ENCODE data around the gene CTU2. TPM values are rescaled to one million over a fixed set of nuclear protein-coding genes. Genes with fewer than 3 reads are reported as not detected.

The CTU2 gene
- total and polyA plus RNA-seq, 10 of the 15 experiments (the other 5 are each of a cell fraction or from before 2014, with no cell fraction given) = 0.32 to 44.5 (median 18.2) TPM

DNA sequence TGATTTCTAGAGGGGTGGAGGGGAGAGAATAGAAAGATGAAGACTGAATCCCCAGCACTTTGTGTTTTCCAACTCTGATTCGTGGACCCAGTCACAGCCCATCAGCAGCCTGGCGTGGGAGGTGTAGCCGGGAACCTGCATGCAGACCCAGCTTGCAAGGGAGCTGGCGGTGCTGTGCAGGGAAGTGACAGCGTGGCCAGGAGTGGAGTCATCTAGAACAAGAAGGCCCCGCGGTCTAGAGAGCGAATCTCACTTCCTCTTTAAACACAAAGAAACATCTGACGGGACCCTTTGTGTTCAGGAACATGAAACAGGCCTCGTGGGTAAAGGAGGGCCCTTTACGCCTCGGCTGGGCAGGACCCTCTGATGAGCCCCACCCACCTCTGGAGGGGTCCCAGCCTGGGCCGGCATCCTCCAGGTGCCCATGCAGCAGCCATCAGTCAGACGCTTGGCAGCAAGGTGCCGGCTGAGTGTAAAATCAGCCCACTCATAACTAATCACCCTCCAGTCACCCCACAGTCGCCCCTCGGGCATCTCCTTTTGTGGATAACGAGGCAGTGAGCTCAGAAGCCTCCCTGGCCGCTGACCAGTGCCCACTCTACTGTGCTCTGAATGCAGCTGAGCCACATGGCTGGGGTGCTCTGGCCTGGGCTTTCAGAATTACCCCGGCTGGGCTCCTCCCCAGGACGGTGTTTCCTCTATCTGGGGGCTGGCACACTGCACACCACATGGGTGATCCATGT, 24.4 kb upstream of the CTU2 start (continued):
- no peak for TF ChIP-seq RB1 (IDR thresholded peaks at IDR 0.05; ENCODE audit: borderline replicate concordance)
- 0 out of 2 replicates have a peak, but pooled peaks have one; percentile 31 for TF ChIP-seq JUND (IDR thresholded peaks at IDR 0.05; ENCODE audit: low read depth, low read length)
- peak; percentile 21; the same call in 1 of the 2 replicates for TF ChIP-seq CHD4 (IDR thresholded peaks at IDR 0.05)
- peak; percentile 81 for TF ChIP-seq MTA2 (IDR thresholded peaks at IDR 0.05; ENCODE audit: low read depth)
- TF ChIP-seq FOXK2 (IDR thresholded peaks at IDR 0.05) = peak; percentile 62
- peak; percentile 65 to 67; a peak in 3 of 4 replicates for TF ChIP-seq BHLHE40 (IDR thresholded peaks at IDR 0.05; ENCODE audit: borderline replicate concordance in 1 of 2, low read depth in 2 of 2, low read length in 1 of 2)
- 0 out of 2 replicates have a peak, but pooled peaks have one; percentile 18 for TF ChIP-seq BCL11A (IDR thresholded peaks at IDR 0.05; ENCODE audit: low read depth, low read length)
- TF ChIP-seq, protein P1, sequence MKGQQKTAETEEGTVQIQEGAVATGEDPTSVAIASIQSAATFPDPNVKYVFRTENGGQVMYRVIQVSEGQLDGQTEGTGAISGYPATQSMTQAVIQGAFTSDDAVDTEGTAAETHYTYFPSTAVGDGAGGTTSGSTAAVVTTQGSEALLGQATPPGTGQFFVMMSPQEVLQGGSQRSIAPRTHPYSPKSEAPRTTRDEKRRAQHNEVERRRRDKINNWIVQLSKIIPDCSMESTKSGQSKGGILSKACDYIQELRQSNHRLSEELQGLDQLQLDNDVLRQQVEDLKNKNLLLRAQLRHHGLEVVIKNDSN (IDR thresholded peaks at IDR 0.05; ENCODE audit: borderline replicate concordance, extremely low read length, insufficient read depth, low read depth, low read length) = peak; percentile 4
- TF ChIP-seq, protein P2, sequence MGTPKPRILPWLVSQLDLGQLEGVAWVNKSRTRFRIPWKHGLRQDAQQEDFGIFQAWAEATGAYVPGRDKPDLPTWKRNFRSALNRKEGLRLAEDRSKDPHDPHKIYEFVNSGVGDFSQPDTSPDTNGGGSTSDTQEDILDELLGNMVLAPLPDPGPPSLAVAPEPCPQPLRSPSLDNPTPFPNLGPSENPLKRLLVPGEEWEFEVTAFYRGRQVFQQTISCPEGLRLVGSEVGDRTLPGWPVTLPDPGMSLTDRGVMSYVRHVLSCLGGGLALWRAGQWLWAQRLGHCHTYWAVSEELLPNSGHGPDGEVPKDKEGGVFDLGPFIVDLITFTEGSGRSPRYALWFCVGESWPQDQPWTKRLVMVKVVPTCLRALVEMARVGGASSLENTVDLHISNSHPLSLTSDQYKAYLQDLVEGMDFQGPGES (IDR thresholded peaks at IDR 0.05) = peak; percentile 35; the same call in 1 of the 2 replicates
- TF ChIP-seq YBX1 (IDR thresholded peaks at IDR 0.05) = no peak
- peak in 1 of 2 experiments; percentile 85; a peak in 2 of 3 replicates for TF ChIP-seq EGR1 (IDR thresholded peaks at IDR 0.05; ENCODE audit: borderline replicate concordance in 1 of 2, low read depth in 2 of 2, low read length in 2 of 2)
- peak; percentile 55; the same call in 1 of the 2 replicates for TF ChIP-seq HDGF (IDR thresholded peaks at IDR 0.05)
- TF ChIP-seq, protein P3, sequence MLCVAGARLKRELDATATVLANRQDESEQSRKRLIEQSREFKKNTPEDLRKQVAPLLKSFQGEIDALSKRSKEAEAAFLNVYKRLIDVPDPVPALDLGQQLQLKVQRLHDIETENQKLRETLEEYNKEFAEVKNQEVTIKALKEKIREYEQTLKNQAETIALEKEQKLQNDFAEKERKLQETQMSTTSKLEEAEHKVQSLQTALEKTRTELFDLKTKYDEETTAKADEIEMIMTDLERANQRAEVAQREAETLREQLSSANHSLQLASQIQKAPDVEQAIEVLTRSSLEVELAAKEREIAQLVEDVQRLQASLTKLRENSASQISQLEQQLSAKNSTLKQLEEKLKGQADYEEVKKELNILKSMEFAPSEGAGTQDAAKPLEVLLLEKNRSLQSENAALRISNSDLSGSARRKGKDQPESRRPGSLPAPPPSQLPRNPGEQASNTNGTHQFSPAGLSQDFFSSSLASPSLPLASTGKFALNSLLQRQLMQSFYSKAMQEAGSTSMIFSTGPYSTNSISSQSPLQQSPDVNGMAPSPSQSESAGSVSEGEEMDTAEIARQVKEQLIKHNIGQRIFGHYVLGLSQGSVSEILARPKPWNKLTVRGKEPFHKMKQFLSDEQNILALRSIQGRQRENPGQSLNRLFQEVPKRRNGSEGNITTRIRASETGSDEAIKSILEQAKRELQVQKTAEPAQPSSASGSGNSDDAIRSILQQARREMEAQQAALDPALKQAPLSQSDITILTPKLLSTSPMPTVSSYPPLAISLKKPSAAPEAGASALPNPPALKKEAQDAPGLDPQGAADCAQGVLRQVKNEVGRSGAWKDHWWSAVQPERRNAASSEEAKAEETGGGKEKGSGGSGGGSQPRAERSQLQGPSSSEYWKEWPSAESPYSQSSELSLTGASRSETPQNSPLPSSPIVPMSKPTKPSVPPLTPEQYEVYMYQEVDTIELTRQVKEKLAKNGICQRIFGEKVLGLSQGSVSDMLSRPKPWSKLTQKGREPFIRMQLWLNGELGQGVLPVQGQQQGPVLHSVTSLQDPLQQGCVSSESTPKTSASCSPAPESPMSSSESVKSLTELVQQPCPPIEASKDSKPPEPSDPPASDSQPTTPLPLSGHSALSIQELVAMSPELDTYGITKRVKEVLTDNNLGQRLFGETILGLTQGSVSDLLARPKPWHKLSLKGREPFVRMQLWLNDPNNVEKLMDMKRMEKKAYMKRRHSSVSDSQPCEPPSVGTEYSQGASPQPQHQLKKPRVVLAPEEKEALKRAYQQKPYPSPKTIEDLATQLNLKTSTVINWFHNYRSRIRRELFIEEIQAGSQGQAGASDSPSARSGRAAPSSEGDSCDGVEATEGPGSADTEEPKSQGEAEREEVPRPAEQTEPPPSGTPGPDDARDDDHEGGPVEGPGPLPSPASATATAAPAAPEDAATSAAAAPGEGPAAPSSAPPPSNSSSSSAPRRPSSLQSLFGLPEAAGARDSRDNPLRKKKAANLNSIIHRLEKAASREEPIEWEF (IDR thresholded peaks at IDR 0.05; ENCODE audit: insufficient replicate concordance, low read depth, low read length) = no peak
- peak; percentile 82 for TF ChIP-seq TBL1XR1 (IDR thresholded peaks at IDR 0.05; ENCODE audit: low read depth, low read length)
- TF ChIP-seq, protein P4, sequence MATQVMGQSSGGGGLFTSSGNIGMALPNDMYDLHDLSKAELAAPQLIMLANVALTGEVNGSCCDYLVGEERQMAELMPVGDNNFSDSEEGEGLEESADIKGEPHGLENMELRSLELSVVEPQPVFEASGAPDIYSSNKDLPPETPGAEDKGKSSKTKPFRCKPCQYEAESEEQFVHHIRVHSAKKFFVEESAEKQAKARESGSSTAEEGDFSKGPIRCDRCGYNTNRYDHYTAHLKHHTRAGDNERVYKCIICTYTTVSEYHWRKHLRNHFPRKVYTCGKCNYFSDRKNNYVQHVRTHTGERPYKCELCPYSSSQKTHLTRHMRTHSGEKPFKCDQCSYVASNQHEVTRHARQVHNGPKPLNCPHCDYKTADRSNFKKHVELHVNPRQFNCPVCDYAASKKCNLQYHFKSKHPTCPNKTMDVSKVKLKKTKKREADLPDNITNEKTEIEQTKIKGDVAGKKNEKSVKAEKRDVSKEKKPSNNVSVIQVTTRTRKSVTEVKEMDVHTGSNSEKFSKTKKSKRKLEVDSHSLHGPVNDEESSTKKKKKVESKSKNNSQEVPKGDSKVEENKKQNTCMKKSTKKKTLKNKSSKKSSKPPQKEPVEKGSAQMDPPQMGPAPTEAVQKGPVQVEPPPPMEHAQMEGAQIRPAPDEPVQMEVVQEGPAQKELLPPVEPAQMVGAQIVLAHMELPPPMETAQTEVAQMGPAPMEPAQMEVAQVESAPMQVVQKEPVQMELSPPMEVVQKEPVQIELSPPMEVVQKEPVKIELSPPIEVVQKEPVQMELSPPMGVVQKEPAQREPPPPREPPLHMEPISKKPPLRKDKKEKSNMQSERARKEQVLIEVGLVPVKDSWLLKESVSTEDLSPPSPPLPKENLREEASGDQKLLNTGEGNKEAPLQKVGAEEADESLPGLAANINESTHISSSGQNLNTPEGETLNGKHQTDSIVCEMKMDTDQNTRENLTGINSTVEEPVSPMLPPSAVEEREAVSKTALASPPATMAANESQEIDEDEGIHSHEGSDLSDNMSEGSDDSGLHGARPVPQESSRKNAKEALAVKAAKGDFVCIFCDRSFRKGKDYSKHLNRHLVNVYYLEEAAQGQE (IDR thresholded peaks at IDR 0.05; ENCODE audit: low read depth, low read length) = peak; percentile 29; the same call in 1 of the 2 replicates
- TF ChIP-seq SUZ12 (IDR thresholded peaks at IDR 0.05; ENCODE audit: unreplicated experiment) = no peak
- TF ChIP-seq TARDBP (IDR thresholded peaks at IDR 0.05; ENCODE audit: borderline replicate concordance) = no peak

Data from GM12878 (cell line).